GM21390 (cell line): ENCODE results near the gene PYY.
"Not testable (repeated sequence)": the region's sequence is repeated elsewhere in the genome, so short reads cannot be mapped to it uniquely, and the experiment has no call there.

Experiments
- ATAC-seq: cut with Tn5 transposase; IDR thresholded peaks from one replicate; pipeline ENCODE4 v1.9.1; 2021; ENCODE audit not compliant: unreplicated experiment

Gene PYY

DNA sequence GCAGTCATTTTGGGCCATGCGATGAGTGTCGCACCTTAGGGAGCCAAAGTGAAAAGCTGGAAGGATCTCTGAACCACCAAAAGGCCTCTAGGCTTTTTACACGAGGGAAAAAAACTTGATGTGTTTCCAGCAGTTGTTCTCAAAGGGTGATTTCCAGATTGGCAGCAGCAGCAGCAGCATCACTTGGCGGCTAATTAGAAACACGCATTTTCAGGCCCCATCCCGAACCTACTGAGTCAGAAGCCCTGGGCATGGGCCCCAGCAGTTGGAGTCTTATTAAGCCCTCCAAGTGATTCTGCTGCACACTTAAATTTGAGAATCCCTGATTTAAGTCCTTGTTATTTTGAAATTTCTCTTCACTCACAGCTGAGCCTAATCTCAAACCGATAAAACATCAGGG lies 25.3 kb upstream of the PYY start:
- ATAC-seq = no peak

GRCh38 chr17:43978078-43978477 lies 24.3 kb upstream of the PYY start:
- no peak for ATAC-seq

- ATAC-seq = no peak
Observed at GRCh38 chr17:43976963-43977837, 23.5 kb upstream of the PYY start.

DNA sequence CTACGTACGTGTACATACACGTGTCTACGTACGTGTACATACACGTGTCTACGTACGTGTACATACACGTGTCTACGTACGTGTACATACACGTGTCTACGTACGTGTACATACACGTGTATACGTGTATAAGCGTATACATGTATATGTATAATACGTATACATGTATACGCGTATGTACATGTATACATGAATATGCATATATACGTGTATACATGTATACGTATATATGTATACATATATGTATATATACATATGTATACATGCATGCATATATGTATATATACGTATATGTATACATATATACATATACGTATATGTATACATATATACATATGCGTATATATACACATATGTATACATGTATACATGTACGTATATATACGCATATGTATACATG lies 22.2 kb upstream of the PYY start:
- ATAC-seq = no peak

DNA sequence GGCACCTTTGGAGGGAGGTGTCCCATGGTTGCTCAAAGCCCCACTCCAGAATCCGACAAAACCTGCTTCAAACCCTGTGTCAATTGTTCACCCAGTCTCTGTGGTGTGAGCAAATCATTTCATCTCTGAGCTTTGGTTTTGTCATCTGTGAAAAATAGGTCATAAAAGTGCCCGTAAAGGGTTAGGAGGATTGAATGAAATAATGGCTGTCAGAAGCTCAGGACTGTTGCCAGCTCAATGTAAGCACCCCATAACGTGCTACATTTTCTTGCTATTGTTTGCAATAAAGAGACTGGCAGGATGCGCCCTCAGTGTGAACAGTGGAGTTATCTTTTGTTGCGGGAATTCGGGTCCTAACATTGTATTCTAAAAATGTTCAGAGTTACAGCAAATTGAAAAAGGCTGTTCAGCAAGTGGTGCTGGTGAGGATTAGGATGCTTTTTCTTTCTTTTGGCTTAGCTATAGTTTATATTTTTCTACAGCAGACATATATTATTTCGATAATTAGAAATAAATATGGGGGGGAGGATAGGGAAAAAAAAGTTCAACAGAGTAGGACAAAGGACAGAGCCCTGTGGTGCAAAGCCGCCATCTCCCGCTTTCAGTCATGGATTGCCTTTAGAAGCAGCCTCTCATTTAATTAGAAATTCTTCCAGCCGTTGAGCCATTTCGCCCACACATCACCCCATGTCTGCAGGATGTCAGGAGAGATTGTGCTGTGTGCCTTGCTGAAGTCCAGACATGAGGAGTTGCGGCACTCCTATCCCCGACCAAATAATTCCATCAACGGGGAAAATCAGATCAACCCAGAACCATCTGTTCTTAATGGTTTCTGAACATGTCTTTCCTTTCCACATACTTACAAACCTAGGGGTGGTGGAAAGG lies 20.9 kb upstream of the PYY start:
- no peak for ATAC-seq

- not testable (repeated sequence) for ATAC-seq
Observed at GRCh38 chr17:43972444-43973212, 18.9 kb upstream of the PYY start.

DNA sequence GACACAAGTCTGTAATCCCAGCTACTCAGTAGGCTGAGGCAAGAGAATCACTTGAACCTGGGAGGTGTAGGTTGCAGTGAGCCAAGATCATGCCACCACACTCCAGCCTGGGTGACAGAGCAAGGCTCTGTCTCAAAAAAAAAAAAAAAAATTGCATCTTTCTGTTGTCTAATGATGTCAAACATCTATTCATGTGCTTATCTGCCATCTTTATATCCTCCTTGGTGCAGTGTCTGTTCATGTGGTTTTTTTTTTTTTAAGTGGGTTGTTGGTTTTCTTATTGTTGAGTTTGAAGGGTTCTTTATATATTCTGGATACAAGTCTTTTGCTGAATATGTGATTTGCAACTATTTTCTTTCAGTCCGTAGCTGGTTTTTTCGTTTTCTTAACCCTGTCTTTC lies 17.7 kb upstream of the PYY start:
- not testable (repeated sequence) for ATAC-seq

GRCh38 chr17:43970366-43970765 lies 16.6 kb upstream of the PYY start:
- ATAC-seq = no peak

GRCh38 chr17:43967251-43967875 lies 13.6 kb upstream of the PYY start:
- ATAC-seq = no peak

DNA sequence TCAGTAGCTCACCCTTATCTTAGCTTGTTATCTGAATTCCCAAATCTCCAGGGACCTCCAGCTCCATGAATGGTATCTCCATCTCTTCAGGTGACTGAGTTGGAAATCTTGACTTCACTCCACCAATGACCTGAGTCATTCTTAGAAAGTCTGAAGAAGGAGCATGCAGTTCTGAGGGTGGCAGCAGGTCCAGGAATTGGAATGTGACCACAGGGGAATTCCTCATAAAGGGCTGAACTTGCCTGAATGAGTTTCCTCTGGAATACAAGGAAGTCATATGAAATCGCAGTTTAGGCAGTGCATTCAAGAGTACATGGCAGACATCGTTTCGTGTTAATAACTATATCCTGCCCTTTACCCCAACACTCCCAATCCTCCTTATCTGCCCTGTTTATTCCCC lies 12.5 kb upstream of the PYY start:
- ATAC-seq = no peak

DNA sequence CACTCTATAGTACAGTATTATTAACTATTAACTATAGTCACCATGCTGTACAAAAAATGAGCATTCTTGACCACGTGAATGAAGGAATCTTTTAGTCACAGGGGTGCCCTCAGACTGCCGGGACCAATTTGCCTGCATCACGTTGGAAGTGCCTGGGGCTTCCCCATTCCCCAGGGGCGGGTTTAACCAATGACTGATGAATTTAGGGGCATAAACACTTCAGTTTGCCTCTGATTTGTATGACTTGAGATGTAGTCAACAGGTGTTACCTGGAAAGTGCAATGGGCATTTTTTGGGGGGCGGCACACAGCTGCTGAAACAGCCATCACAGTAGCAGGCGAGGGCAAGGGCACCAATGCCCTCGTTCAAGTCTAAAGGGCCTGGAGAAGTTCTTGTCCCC lies 8.7 kb upstream of the PYY start:
- ATAC-seq = no peak

DNA sequence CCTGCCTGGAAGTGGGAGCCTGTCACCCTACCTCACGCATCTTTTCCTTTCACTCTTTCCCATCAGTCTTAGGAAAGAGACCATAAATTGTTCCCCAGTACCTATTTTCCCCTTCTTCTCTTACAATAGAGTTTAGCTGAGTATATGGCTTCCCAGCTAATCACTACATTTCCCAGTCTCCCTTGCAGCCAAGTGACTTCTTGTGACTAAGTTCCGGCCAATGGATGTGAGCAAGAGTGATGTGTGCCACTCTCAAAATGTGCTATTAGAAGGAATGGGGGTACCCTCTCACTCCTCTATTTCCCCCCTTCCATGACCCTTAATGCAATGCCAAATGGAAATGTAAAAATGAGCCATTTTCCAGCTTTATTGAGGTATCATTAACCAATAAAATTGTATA lies 8.2 kb upstream of the PYY start:
- no peak for ATAC-seq

DNA sequence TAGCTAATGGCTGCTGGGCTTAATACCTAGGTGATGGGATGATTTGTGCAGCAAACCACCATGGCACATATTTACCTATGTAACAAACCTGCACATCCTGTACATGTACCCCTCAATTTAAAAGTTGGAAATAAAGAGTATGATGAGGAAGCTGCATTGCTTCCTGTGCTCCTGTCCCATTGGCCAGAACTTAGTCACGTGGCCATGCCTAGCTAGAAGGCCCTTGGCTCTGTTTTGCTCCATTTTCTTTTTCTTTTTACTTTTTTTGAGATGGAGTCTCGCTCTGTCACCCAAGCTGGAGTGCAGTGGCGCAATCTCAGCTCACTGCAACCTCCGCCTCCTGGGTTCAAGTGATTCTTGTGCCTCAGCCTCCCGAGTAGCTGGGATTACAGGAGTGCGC lies 7.6 kb upstream of the PYY start:
- not testable (repeated sequence) for ATAC-seq

GRCh38 chr17:43958748-43959352 lies 5.1 kb upstream of the PYY start:
- no peak for ATAC-seq

DNA sequence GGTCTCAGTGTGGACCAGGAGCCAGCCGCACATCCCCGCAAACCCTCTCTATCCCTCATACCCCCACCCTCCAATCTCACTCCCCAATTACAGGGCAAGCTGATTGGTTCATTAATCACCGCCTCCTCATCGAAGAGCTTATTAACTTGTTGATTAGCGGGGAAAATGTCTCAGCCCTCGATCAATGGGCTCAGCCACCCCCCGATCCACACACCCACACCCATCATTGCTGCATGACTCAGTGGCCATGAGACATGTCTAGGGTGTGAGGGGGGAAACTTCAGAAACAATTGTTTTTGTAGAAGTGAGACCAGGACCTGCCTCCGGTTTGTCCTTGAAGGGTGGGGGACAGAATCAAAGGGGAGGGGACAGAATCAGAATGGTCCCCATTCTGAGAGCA lies 2.5 kb upstream of the PYY start:
- no peak for ATAC-seq

GRCh38 chr17:43952724-43953666 lies 745 bp downstream of the PYY start:
- no peak for ATAC-seq

DNA sequence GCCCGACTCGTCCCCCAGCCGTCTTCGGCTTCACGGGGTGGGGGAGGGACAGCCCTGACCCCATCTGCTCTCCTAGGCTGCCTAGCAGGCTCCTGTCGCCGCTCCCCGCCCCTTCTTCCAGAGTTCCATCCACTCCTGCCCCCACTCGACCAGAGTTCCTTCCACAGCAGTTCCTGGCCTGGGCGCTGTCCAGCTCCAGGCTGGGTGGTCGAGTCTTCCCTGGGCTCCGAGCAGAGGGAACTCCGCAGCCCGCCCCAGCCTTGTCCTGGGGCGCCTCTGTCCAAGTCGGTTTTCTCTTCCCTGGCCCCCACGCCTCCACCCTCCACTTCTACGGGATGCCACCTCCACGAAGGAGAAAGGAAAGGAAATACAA lies 1.4 kb downstream of the PYY start:
- no peak for ATAC-seq

GRCh38 chr17:43951750-43952149 lies 2.0 kb downstream of the PYY start:
- ATAC-seq = no peak

DNA sequence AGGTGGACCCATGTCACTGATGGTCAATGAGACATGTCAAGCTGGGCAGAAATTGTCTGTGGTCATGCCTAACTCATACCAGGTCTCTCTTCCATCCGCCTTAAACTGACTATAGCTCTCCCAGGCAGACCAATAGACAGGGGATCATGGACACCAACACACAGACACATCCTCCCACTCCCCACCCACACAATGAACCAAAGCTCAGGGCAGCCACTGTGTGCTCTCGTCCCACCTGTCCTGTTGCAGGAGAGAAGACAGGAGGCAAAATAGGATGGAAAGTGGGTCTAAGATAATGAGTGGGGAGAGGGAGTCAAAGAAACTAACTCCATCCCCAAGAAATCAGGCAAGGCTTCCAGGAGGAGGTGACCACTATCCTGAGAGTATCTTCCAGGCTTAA lies 3.2 kb downstream of the PYY start:
- ATAC-seq = no peak
